GM12891 (cell line): Measurements from ENCODE around the gene PPT2.

Source experiments
- PAX5 ChIP-seq: IDR thresholded peaks from 2 replicates; pipeline ENCODE4 v1.6.1; 2011; ENCODE audit warnings: low read length, moderate library complexity, mild to moderate bottlenecking; ENCODE audit not compliant: insufficient read depth, severe bottlenecking
- POLR2A ChIP-seq: IDR thresholded peaks from 2 replicates; pipeline ENCODE4 v1.6.1; 2011; ENCODE audit warnings: low read depth, low read length, control low read depth
- POLR2AphosphoS5 ChIP-seq: IDR thresholded peaks from 2 replicates; pipeline ENCODE4 v1.6.1; 2011; ENCODE audit warnings: low read depth, low read length, control low read depth
- POU2F2 ChIP-seq: IDR thresholded peaks from 2 replicates; pipeline ENCODE4 v1.6.1; 2011; ENCODE audit warnings: low read depth, mild to moderate bottlenecking, control low read depth, low read length, moderate library complexity
- SPI1 ChIP-seq: IDR thresholded peaks from 2 replicates; pipeline ENCODE4 v1.6.1; 2011; ENCODE audit warnings: low read depth, low read length, control low read depth
- TAF1 ChIP-seq: IDR thresholded peaks from 2 replicates; pipeline ENCODE4 v1.6.1; 2011; ENCODE audit warnings: low read depth, low read length, control low read depth

DNA sequence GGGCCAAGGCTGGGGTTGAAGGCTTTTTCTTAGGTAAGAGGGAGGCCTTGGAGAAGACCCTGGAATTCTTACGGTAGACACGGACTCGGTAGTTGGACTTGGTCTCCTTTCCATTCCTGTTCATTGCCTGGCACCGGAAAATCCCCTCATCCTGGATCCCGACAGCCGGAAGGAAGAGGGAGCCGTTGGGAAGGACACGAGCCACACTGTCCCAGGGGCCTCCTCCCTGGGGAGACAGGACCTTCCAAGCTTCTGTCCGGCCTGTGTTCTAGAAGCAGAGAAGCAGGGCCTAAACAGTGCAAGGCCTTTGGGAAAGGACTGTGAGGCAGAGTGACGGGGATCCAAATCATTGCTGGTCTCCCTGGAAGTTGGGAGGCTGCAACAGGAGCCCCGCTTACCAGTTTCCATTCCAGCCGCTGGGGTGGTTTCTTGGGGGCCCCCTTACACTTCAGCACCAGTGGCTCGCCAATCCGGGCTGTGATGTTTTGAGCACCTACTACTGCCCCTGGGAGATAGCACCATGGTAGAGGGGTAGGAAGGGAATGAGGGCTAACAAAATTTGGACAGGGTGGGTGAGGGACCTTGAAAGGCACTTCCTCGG, 29.6 kb downstream of the PPT2 start:
- TF ChIP-seq POLR2AphosphoS5 (no peak), POLR2A (no peak), TAF1 (no peak), SPI1 (no peak), POU2F2 (no peak), PAX5 (no peak)
